Stimulated activated CD4-positive, alpha-beta T cell treated with anti-CD3 and anti-CD28 coated beads, Interleukin-2, amount 100 ng/mL, for 48 hours (primary cell): ENCODE results near the gene CNTNAP2.

Source experiments
- DNase-seq, 2 donors: peaks; one replicate each; pipeline ENCODE4 v3.0.0-alpha.2; 2020

The CNTNAP2 gene

DNA sequence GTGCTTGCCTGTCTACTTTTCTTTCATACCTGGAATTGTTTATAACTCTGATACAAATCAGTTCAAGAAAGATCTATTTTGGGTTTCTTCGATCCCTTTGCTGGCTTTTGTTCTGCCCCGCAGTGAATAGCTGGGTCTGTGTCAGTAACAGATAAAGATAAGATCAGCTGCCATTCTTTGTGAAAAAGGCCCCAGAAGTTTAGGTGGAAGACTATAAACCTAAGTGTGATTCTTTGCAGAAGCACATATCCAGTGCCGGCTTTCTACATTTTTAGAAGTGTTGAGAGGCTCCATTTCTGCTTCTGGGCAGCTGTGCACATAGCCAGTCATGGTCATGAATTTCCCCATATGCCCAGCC lies 1787.6 kb downstream of the CNTNAP2 start:
- DNase-seq, result no peak

DNA sequence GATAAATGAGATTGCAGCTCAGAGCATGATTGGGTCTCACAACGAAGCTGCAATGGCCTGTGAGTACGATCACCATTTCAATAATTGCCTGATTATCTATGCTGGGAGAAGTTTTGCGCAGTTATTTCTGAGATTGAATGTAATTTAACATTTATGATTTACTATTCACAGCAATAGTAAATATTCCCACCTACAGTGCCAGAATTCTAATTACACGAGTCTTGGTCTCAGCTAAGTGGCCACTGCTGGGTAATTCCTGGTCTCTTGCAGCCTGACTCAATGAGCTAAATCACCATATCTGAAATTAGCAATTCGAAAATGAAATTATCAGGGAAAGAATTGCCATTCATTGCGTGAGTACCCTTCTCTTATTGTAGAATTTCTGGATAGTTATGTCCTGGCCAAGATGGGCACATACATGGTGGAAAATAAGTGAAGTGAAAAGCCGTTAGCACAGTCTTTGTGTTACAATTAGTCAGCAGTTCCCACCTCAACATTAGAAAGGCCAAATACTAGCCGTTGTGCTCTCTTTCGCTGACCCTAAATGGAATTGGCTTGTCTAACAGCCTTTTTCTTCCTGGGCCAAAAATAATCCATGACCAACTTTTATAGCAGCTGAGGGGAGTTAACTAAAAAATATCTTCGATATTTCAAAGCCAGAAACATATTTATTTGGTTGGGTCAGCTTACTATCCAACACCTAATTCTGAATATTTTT lies 1793.0 kb downstream of the CNTNAP2 start:
- DNase-seq, result no peak

DNA sequence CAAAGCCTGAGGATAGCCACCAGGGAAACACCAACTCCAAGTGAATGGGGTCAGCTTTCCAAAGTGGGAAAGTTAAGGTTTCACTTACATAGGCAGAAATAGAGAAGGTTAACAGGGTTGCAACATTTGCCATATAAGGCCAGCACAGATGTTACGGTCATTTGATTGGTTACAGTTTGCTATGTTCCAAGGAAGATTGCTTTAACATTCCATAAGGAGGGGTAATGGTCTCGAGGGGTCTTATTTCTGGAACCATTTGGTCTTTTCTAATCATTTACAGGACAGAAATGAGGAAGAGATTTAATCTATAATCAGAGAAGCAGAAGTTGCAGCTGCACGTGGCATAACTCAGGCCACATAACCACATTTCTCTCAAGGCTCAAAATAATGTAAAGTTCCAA lies 1794.6 kb downstream of the CNTNAP2 start:
- DNase-seq, result no peak

DNA sequence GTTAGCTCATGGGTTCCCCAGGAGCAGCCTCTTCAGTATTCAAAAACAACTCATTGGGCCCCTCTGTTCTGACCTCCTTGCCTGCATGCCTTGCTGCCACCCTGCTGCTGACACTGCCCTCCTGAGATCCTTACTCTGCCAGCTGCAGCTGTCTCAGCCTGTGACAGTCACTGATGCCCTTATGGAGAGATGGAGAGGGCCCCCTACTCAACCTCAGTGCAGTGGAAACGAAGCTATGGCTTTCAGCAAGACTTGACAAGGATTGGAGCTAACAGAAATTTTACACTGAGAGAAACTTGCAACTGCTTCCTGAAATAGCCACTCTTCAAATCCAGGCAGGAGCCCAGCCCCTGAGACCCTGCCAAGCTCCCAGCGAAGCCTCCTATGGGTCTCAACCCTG lies 1795.7 kb downstream of the CNTNAP2 start:
- DNase-seq, result no peak

DNA sequence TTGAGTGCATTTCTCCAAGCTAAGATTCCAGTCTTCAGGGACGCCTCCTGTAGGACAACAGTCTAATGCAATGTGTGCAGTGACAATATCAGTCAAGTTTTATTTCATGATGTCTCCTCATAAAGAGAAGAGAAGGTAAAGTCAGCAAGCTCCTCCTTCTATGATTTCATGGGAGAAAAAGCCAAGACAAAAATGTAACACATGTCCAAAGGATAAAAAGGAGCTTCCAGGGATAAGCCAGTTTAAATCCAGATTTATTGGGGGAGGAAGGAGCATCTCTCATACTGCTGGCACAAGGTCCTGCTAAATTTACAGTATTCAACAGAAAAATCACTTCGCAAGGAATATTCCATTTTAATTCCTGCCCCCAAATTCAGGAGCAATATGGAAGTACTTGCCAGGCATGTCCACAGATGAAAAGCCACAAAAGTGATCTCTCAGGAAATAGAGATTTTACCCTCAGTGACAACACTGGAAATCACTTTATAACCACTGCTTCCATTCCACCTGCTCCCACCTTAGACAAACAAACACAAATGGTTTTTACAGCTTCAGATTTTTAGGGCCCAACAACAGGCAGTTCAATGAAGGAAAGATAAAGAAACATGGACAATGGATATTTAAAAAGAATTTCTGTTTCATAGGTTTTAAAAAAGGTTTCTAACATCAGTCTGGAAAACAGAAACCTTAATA lies 1796.5 kb downstream of the CNTNAP2 start:
- no peak for DNase-seq

DNA sequence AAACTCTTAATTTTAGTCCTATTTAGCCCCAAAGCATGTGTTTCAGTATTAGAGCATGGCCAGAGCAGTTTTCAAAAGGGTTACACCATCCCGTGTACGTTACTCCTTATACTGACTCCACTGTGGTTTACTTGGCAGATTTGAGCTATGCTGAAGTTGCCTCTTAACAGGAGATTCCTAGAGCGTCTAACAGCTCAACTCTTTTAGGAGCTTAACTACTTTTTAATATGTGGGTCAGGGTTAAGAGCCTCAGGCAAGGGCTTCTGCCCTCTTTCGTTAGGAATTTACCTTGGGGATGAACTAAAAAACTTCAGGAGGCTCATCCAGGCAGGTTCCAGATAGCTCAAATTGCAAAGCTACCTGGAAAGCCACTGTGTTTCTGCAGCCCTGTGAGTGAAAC lies 1799.2 kb downstream of the CNTNAP2 start:
- no peak for DNase-seq

DNA sequence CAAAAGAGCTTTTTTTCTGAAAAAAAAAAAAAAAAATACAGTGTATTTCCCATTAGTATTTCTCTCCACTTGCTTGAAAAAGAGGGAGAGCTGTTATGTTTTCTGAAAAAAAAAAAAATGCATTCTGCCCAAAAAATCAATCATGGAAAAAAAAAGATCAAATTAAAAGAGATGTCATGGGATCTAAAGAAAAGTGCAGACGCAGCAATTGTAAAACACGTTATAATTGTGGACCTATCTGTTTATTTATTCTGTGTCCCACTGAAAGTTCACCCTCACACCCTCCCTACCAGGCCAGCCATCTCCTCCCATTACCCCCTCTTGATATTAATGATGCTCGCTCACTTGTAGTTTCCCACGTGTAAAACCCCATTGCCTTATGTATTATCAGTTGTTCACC lies 1800.0 kb downstream of the CNTNAP2 start:
- DNase-seq, result no peak

DNA sequence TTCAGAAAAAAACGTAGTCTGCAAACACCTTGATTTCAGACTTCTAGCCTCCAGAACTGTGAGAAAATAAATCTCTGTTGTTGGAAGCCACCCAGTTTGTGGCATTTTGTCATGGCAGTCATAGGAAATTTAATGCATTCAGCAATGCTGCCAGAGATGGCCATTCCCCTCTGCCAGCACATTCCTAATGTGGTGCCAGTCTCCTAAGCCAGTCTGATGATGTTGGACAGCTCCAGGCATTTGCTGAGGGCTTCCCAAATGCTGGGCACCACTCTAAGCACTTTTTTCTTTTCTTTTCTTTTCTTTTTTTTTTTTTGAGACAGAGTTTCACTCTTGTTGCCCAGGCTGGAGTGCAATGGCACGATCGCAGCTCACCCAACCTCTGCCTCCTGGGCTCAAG lies 1807.2 kb downstream of the CNTNAP2 start:
- no peak for DNase-seq

DNA sequence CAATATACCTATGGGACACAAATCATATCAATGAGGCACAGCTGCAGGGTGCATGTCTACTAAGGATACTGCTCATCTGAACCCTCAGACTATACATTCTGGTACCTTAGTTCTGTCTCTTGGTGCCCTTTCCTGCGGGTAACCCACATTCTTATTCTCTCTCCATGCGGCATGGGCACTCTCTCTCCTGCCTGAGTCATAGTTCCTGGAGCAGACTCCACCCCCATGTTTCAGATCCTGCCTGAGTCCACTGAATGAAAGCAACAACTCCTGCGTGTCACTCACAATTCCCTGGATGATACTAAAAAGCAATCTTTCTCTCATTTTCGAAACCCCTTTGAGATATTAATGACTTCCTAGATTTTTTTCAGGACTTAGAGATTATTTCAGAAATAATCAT lies 1820.8 kb downstream of the CNTNAP2 start:
- no peak for DNase-seq

DNA sequence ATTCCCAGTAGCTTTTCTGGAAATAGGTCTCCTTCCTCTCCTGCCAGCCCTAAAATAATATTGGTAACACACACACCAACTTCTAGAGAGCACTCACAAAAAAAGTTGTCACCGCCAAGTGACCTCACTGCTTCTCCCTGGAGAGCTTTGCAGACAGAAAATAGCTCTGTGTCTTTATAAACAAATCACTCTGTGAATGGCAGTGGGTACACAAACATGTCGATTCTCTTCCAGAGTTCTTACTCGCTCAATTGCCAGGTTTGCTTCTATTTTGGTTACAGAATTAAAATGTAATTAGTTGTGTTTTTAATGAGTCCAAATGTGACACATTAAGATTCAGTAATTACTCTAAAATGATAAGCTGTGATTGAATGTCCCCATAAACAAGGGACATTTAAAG lies 1824.8 kb downstream of the CNTNAP2 start:
- no peak for DNase-seq

DNA sequence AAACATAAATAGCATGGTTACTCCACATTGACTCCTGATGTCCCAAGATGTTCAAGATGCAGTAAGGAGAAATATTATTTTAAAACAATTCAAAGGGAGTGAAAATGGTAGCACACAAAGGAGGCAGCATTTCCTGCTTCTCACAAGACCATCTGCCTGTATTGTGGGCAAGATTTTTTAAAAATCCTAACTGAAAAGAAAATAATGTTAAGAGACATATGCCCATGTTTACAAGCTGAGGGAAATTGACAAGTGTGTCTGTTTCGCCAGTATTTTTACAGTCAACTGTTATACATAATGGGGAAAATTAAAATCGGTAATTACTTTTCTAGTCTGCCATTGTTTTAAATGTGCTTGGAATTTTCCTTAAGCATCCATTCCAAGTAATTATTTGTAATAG lies 1827.7 kb downstream of the CNTNAP2 start:
- DNase-seq, result no peak

DNA sequence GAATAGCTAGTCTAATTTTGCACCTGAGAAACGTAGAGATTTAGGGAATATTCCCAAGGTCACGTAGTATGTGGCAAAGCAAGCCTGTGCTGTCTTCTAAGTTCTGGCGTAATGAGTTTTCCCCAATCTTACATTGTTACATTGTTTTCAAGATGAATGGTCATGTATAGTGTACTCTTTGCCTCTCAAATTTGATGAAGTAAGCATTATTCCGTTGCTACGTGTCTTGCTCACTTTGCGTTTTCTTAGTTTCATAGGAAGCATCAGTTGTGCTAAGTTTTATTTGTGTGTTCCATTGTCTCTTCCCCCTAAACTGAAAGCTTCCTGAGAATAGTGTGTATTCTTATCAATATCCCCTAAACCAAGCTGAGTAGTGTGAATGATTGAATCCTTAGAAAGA lies 1836.3 kb downstream of the CNTNAP2 start:
- DNase-seq, result no peak

DNA sequence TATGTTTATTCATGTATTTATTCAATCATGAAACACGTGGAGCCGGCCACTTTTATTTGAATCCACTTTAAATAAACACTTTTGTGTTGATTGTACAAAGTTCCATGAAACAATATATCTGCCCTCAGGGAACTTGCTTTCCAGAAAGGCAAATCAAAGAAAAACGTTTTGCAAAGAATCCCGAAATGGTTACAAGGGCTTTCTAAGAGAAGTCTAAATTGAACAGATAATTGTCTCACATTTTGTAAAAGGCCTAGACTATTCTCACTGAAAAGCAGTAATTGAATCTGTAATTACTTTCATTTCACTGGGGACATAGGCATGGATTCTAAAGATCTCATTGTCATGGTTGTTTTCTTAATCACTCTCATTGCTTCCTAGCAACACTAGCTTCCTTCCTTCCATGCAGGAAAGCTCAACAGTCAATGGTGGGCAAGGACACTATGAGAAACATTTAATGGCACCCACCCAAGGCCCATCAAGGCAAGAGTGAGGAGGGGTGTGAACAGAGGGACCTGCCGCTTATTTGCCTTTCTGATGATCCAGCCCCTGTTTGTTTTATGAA lies 1851.5 kb downstream of the CNTNAP2 start:
- DNase-seq, result no peak

DNA sequence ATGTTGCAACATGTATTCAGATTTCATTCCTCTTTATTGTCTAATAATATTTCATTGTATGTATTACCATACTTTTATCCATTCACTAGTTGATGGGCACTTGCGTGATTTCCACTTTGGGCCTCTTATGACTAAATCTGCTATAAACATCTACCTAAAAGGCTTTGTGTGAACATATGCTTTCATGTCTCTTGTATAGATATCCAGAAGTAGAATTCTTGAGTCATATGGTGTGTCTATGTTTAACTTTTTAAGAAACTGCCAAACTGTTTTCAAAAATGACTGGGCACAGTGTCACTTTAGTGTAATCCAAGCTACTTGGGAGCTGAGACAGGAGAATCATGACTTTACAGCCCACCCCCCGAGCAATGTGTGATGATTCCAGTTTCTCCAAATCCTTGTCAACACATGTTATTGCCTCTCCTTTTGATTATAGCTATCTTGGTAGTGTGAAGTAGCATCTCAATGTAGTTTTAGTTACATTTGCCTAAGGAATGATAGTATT lies 1855.1 kb downstream of the CNTNAP2 start:
- no peak for DNase-seq

DNA sequence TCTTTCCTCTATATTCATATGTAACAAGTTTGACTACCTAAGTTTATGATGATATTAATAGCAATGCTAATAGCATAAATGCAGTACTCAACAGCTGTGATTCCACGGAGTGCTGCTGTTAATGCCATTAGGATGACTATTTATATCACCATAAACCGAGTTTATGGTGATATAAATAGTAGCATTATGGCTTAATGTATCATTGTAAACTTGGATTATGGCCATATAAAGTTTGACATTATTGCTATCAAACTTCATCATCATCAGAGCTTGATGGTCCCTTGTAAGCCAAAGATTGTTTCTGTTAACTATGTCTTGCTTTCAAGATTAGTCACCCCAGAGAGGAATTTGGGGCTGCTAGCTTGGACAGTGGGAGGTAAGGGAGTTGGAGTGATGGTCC lies 1861.6 kb downstream of the CNTNAP2 start:
- DNase-seq, result no peak

DNA sequence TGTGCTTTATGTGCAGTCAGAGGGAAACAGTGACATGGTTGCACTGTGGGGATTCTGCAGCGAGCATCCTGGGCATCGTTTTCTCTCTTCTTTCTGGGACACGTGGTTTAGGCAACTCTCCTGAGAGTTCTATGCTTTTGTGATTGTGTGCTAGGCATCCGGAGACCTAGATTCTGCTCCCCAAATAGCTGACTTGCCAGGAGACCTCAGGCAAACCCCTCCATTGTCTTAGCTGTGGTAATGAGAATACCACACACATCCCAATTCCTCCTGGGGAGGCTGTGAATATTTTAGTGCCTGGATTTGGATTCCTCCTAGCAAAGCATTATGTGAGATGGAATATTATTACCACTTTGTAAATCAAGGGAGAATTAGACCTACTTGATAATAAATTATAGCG lies 1862.0 kb downstream of the CNTNAP2 start:
- no peak for DNase-seq

DNA sequence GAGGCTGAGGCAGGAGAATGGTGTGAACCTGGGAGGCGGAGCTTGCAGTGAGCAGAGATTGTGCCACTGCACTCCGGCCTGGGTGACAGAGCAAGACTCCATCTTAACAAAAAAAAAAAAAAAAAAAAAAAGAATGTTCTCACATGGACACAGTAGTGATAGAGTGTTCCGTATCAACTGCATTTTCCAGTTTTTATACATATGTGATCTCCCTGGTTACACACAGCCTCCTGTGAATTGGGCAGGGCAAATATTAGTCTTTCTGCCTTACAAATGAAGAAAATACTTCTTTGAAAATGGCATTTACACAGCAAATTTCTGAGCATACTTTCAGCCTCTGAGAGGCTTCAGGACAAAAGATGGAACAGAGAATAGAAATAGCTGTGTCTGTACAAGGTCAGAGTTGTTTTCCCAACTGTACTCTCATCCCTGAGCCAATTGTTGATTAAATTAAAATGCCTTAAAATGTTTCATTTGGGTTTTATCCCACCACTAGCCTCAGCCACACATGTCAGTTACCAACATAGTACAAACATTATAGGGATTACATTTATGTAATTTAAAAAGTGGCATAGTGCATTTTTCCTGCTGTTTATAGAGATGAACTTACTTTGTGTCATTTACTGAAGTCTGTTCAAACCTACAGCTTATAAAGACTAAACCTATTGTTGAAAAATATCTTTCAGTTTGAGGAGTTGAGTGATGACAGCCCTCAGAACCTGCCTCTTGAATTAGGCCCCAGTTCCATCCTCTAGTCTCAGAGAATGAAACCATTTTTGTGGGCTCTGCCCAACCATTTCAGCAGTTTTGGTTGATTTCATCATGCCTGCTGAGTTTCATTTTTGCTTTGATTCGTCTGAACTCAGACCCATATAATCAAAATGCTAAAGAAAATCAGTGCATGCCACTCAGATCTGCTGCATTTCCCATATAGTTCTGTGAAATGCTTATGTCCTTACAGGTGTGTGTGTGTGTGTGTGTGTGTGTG lies 1864.5 kb downstream of the CNTNAP2 start:
- DNase-seq, result no peak

DNA sequence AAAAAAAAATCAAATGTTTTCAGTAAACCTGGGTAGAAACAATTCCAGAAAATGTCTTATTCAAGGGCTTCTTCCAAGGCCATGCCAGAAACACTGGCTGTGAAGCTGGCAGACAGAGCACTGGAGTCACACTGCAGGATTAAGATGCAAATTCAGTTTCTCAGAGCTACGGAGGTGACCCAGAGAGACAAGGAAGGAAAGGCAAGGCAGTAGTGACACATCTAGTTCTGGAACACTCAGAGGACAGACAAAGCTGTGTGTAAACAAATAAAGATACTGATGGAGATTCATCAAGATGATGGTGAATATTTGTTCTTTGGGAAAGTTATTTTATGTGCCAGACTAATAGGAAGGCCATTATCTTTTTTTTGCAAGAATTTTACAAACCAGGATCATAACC lies 1865.7 kb downstream of the CNTNAP2 start:
- DNase-seq, result no peak

DNA sequence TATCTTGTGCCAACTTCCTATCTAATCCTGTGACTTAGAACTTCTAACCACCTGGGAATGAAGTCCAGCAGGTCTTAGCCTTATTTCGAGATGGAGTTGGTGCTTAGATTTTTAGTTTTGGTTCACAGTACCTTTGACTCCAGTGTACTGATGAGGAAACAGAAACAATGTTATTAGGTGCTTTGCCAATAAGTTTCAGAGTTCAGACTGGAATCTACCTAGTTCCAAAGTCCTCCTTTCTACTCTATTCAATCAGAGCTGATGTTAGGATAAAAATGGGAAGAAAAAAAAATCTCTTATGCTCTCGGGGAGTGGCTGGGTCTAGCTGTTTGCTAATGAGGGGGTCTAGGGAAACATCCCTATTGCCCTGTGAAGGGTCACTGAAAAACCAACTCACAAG lies 1867.7 kb downstream of the CNTNAP2 start:
- no peak for DNase-seq

DNA sequence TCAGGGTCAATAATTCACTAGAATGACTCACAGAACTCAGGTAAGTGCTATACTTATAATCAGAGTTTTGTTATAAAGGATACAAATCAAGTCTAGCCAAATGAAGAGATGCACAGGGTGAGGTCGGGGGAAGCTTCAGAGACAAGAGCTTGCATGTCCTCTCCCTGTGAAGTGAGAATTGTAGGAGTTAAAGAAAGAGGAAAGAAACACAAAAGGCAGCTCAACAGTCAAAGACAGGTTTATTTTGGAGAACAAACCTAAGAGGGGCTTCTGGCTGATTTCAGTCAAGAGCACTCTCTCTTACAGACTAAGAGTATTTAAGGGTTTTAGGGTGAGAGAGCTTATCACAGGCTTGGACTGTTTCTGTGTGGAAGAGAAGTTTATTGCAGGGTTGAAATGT lies 1873.5 kb downstream of the CNTNAP2 start:
- DNase-seq, result no peak

DNA sequence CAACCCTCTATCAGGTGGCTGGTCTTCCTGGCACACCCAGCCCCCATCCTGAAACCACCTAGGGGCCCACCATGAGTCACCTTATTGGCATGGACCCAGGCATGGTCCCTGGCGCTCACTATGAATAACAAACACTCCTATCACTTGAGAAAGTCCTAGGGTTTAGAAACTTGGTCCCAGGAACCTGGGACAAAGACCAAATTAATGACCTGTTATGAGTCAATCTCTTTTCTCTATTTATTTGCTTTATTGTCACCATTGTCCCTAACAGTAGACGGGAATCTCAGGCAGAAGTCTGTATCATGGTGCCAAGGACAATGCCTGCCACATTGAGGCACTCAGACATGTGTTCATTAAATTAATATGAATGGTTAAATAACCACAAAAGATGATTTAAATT lies 1874.3 kb downstream of the CNTNAP2 start:
- DNase-seq, result no peak

DNA sequence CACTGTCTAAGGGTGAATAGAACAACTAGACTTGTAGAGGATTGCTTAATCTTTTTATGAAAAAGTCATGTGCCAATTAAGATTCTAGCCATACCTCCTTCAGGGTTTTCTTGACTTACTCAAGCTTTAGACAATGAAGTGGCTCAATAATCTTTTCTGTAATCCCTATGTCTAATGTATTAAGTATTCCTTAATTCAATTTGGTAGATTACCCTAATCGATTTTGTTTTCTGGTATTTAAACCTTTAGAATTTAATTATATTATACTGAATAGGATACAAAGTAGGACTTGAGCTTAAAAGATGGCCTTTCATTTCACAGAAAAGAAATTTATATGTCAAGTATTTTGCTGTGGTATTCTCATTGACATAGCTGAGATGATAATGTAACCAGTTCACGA lies 1876.1 kb downstream of the CNTNAP2 start:
- no peak for DNase-seq

DNA sequence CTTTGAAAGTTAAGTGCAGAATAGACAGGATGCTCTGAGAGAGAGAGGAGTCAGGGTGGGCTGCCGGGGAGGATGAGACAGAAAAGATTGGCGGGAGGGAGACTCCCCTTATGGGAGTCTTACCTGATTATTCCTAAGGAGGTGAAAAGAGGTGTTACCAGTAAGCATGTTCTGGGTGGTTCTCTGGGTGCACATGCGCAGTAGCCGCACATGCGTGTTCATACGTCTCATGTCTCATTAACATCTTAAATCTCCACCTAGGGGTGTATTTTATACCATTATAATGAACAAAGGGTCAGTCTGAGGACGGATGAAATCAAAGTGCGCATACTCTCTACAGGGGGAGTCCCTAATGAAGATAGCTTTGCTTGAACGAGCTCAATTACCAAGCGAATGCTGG lies 1881.0 kb downstream of the CNTNAP2 start:
- DNase-seq, result no peak
